GM12878 (cell line): ENCODE measurements around the gene USP14. TPM values are rescaled to one million over a fixed set of nuclear protein-coding genes. Genes with fewer than 3 reads are reported as not detected.

Experiments used
- ATAC-seq: fragments of 200-7000 bp; cut with Tn5 transposase; 3 replicates; pipeline ENCODE4 v1.9.1; 2020; ENCODE audit warnings: mild to moderate bottlenecking, moderate library complexity
- BruUV-seq: library from RNA; stranded (reverse); fragments of 400-500 nt; replicated peaks from 2 replicates; lab custom pipeline; 2021; lab: Mats Ljungman, UMichigan
- CTCF ChIA-PET: fragments of 300-600 bp; sonication (Branson Sonifier 250); formaldehyde crosslinking; extraction: SDS; loops from one replicate; lab custom pipeline; 2021; ENCODE audit warnings: inconsistent platforms; lab: Yijun Ruan, JAX
- POLR2A ChIA-PET: fragments of 350-600 bp; formaldehyde crosslinking; extraction: SDS; loops from one replicate; lab custom pipeline; 2021; ENCODE audit warnings: inconsistent platforms; lab: Charles Lee
- RAD21 ChIA-PET: fragments of 300-600 bp; sonication (Branson Sonifier 250); formaldehyde crosslinking; loops from one replicate; lab custom pipeline; 2023; ENCODE audit warnings: antibody characterized with exemption; ENCODE audit not compliant: unreplicated experiment; lab: Charles Lee
- SMC1A ChIA-PET: fragments of 300-600 bp; sonication (Branson Sonifier 250); formaldehyde crosslinking; loops from one replicate; lab custom pipeline; 2023; ENCODE audit not compliant: unreplicated experiment, uncharacterized antibody; lab: Charles Lee
- DNase-seq: peaks from one replicate; pipeline ENCODE4 v3.0.0-alpha.2; 2011; ENCODE audit warnings: low read depth, low spot score
- FAIRE-seq: peaks from 3 replicates; lab custom pipeline; 2011; peaks lifted over from hg19 to GRCh38; lab: Jason Lieb, UNC
- H2AFZ ChIP-seq: 2 replicates; pipeline ENCODE4 v1.6.0; 2011; ENCODE audit warnings: low read depth, low read length, control low read depth; ENCODE audit not compliant: control insufficient read depth
- H3K27ac ChIP-seq: 2 replicates; pipeline ENCODE4 v1.5.1; 2011; ENCODE audit warnings: control low read depth; ENCODE audit not compliant: control insufficient read depth, insufficient read depth
- H3K27me3 ChIP-seq, 2 experiments: replicated peaks in 1 of 2; 2 replicates each; pipeline versions ENCODE4 v1.6.0 to v1.6.1; 2011; ENCODE audit warnings: low read length in 1 of 2; ENCODE audit not compliant: control insufficient read depth in 2 of 2, insufficient read depth in 2 of 2
- H3K36me3 ChIP-seq, 2 experiments: 2 replicates each; pipeline ENCODE4 v1.5.1; 2011; ENCODE audit warnings: low read length in 1 of 2; ENCODE audit not compliant: control insufficient read depth in 2 of 2, insufficient read depth in 2 of 2
- H3K4me1 ChIP-seq: 2 replicates; pipeline ENCODE4 v1.6.1; 2011; ENCODE audit warnings: mild to moderate bottlenecking, low read length, moderate library complexity, mixed read lengths; ENCODE audit not compliant: control insufficient read depth, insufficient read depth
- H3K4me2 ChIP-seq: 2 replicates; pipeline ENCODE4 v1.6.0; 2011; ENCODE audit warnings: control low read depth; ENCODE audit not compliant: control insufficient read depth, insufficient read depth
- H3K4me3 ChIP-seq: fragments of 200-600 bp; sonication (generic); 2 replicates; pipeline ENCODE4 v1.5.1; 2016
- H3K79me2 ChIP-seq: 2 replicates; pipeline ENCODE4 v1.6.0; 2011; ENCODE audit warnings: low read length; ENCODE audit not compliant: control insufficient read depth, insufficient read depth
- H3K9ac ChIP-seq: 2 replicates; pipeline ENCODE4 v1.8.0; 2011; ENCODE audit warnings: low read length, control low read depth, mixed read lengths; ENCODE audit not compliant: control insufficient read depth, insufficient read depth
- H3K9me3 ChIP-seq: replicated peaks from 3 replicates; pipeline ENCODE4 v1.5.1; 2011; ENCODE audit warnings: mild to moderate bottlenecking, low read length; ENCODE audit not compliant: control insufficient read depth, insufficient read depth
- H4K20me1 ChIP-seq: 2 replicates; pipeline ENCODE4 v1.6.0; 2011; ENCODE audit not compliant: control insufficient read depth, insufficient read depth
- BCL11A ChIP-seq: IDR thresholded peaks from 2 replicates; pipeline ENCODE4 v1.6.1; 2011; ENCODE audit warnings: low read depth, low read length
- CHD1 ChIP-seq: IDR thresholded peaks from 2 replicates; pipeline ENCODE4 v1.6.1; 2012; ENCODE audit warnings: low read depth, low read length, improper control_type of control experiment
- EGR1 ChIP-seq, 2 experiments: IDR thresholded peaks; 1 replicate in 1 of 2; 2 replicates in 1 of 2; pipeline ENCODE4 v1.6.1; 2011 to 2012; ENCODE audit warnings: low read depth in 2 of 2, low read length in 2 of 2, borderline replicate concordance in 1 of 2, mild to moderate bottlenecking in 1 of 2, moderate library complexity in 1 of 2
- RELA ChIP-seq: fragments of 450-650 bp; IDR thresholded peaks from 2 replicates; pipeline ENCODE4 v1.8.0; 2014; ENCODE audit warnings: borderline replicate concordance; ENCODE audit not compliant: partially characterized antibody
- WGBS: methylation state at CpG from one replicate; pipeline ENCODE4 v1.1.6; 2016; ENCODE audit warnings: low lambda C conversion rate; ENCODE audit not compliant: insufficient replicate concordance, insufficient coverage; ENCODE audit errors: missing lambda C conversion rate; 5-methylcytosine and 5-hydroxymethylcytosine counted together
- in situ Hi-C: fragments of 300-500 bp; cut with MboI; formaldehyde crosslinking; loops from 9 replicates; pipeline ENCODE4 v1.14.3; 2018; ENCODE audit warnings: mixed read lengths
- intact Hi-C: fragments of 100-400 bp; cut with micrococcal nuclease; formaldehyde crosslinking; loops from one replicate; pipeline ENCODE4 v1.14.2; 2022; ENCODE audit not compliant: unreplicated experiment
- polyA plus RNA-seq, 11 experiments: library from polyadenylated mRNA; depleted of rRNA in 4 of 11; unstranded in 6 of 11; stranded (reverse) in 5 of 11; fragments of >200 nt; fragmentation: Nextera tagmentation in 4 of 11; fragmentation: Illumina TruSeq in 1 of 11; extraction: Ambion mirVana in 4 of 11; extraction: Trizol in 1 of 11; gene quantifications; 1 replicate in 1 of 11; 2 replicates in 10 of 11; pipeline versions ENCODE4 v1.2.1 to v1.2.3, GENCODE V29; 2011 to 2016; ENCODE audit warnings: inconsistent platforms in 2 of 11, missing spikeins in 2 of 11, low read depth in 1 of 11
- total RNA-seq, 4 experiments: library from RNA; depleted of rRNA in 3 of 4; stranded (reverse); fragments of >200 nt in 3 of 4; fragmentation: Illumina TruSeq in 1 of 4; extraction: Trizol in 1 of 4; gene quantifications; 2 replicates each; pipeline versions ENCODE4 v1.2.1 to v1.2.3, GENCODE V29; 2013 to 2021
- TF ChIP-seq, protein P1 (sequence below): IDR thresholded peaks from 2 replicates; pipeline ENCODE4 v1.6.1; 2011; ENCODE audit warnings: borderline replicate concordance, low read depth, mild to moderate bottlenecking, moderate library complexity, mixed read lengths, low read length; ENCODE audit not compliant: insufficient read depth; ENCODE audit errors: extremely low read length

The USP14 gene
- total and polyA plus RNA-seq, 10 of the 15 experiments (the other 5 are each of a cell fraction or from before 2014, with no cell fraction given) = 14.3 to 127 (median 29.6) TPM

DNA sequence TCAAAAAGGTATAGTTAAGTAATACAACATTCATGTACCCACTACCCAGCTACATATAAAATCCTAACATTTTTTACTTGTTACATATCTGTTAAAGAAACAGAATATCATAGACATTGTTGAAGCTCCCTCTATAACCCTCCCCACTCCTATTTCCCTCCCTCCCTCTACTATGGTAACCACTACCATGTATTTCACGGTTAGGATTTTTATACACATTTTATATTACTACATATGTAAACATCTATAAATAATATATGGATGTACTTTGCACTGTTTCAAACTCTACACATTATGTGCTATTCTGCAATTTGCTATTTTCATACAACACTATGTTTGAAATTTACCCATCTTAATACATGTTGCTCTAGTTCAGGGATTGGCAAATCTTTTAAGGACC lies 73.2 kb downstream of the USP14 start:
- no peak overlapping the region for H3K9ac ChIP-seq
- no peak overlapping the region for H3K4me3 ChIP-seq
- intact Hi-C loops = no loop called here
- no peaks in the 10 kb centered on the region for H3K27me3 ChIP-seq
- in situ Hi-C loops = no loop called here
- BruUV-seq = no TSS peak
- 100% methylated on average over 1 of the region's 1 CpG for WGBS
- H3K9me3 ChIP-seq = no peaks in the 10 kb centered on the region
- H4K20me1 ChIP-seq = no peaks in the 10 kb centered on the region
- 0 out of 4 replicates have a peak, but pooled peaks cover 0 to 4% of the 10 kb centered on the region in 2 experiments for H3K36me3 ChIP-seq
- H2AFZ ChIP-seq = no peak overlapping the region
- ChIA-PET RAD21 (no interaction called here), POLR2A (no interaction called here), SMC1A (interaction anchor here (0.9 to 1.4 kb wide), 2 partner anchors 17 to 22 kb away, joined by 3 to 5 read pairs; no protein-coding TSS in a partner anchor), CTCF (interaction anchor here (0.9 to 1.7 kb wide), 2 partner anchors 16 to 18 kb away, joined by 3 to 4 read pairs; no protein-coding TSS in a partner anchor)
- no peaks in the 10 kb centered on the region for H3K4me1 ChIP-seq
- H3K4me2 ChIP-seq = no peak overlapping the region
- no peak overlapping the region for H3K27ac ChIP-seq
- FAIRE-seq (no peak), DNase-seq (no peak), ATAC-seq (no peak)
- no peaks in the 10 kb centered on the region for H3K79me2 ChIP-seq
- no peak for TF ChIP-seq BCL11A
- TF ChIP-seq EGR1 (IDR thresholded peaks at IDR 0.05; ENCODE audit: borderline replicate concordance in 1 of 2, low read depth in 2 of 2, low read length in 2 of 2) = no peak

DNA sequence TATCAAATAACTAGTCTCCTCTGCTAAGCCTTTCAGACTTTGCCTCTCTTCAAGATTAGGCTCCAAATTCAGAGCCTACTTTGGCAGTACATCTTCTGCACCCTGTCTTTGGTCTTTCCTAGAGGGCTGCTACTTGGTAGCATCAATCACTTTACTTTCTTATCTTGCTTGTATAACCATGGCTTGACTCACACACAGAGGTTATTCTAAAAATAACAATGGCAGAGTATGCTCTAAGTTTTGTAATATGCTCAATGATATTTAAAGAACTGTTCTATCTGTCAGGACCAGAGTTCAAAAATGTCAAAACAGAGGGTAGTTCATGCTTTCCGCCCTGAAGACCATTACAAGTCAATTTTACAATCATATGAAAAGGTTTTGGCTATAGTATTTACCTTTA lies 81.8 kb downstream of the USP14 start:
- no peak for DNase-seq
- in situ Hi-C loops = no loop called here
- ChIA-PET CTCF (no interaction called here), RAD21 (no interaction called here), POLR2A (no interaction called here), SMC1A (no interaction called here)
- no peak overlapping the region for H3K4me3 ChIP-seq
- no peak overlapping the region for H3K9ac ChIP-seq
- no TSS peak for BruUV-seq
- TF ChIP-seq CHD1 (no peak), RELA (no peak)
- TF ChIP-seq, protein P1, sequence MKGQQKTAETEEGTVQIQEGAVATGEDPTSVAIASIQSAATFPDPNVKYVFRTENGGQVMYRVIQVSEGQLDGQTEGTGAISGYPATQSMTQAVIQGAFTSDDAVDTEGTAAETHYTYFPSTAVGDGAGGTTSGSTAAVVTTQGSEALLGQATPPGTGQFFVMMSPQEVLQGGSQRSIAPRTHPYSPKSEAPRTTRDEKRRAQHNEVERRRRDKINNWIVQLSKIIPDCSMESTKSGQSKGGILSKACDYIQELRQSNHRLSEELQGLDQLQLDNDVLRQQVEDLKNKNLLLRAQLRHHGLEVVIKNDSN = no peak
- no peaks in the 10 kb centered on the region for H3K9me3 ChIP-seq
- no peak overlapping the region for H2AFZ ChIP-seq
- no peak for ATAC-seq
- WGBS = 100% methylated on average over 1 of the region's 1 CpG
- H3K27ac ChIP-seq = no peak overlapping the region
- peaks cover 0 to 1% of the 10 kb centered on the region in 2 experiments; a peak in 2 of 4 replicates for H3K36me3 ChIP-seq
- no peaks in the 10 kb centered on the region for H3K27me3 ChIP-seq
- no peak overlapping the region for H3K4me2 ChIP-seq
- FAIRE-seq = no peak
- H3K4me1 ChIP-seq = no peaks in the 10 kb centered on the region
- no peaks in the 10 kb centered on the region for H3K79me2 ChIP-seq
- intact Hi-C loops = no loop called here
- H4K20me1 ChIP-seq = no peaks in the 10 kb centered on the region
